Neutrophil (primary cell): Measurements from ENCODE around the gene BTNL9.

Experiments
- H3K27ac ChIP-seq: fragments of 200-600 bp; sonication (generic); 2 replicates; pipeline ENCODE4 v1.5.1; 2016; ENCODE audit warnings: mild to moderate bottlenecking, moderate library complexity
- H3K27me3 ChIP-seq: fragments of 200-600 bp; sonication (generic); 2 replicates; pipeline ENCODE4 v1.6.0; 2016; ENCODE audit warnings: mild to moderate bottlenecking
- H3K36me3 ChIP-seq: fragments of 200-600 bp; sonication (generic); 2 replicates; pipeline ENCODE4 v1.5.1; 2017
- H3K4me1 ChIP-seq, 2 experiments: fragments of 200-600 bp in 1 of 2; sonication (generic) in 1 of 2; 1 replicate in 1 of 2; 2 replicates in 1 of 2; pipeline versions ENCODE4 v1.5.1 to v1.6.1; 2013 to 2016; ENCODE audit warnings: low read depth in 1 of 2, low read length in 1 of 2, mild to moderate bottlenecking in 1 of 2, moderate library complexity in 1 of 2; ENCODE audit not compliant: control insufficient read depth in 1 of 2, insufficient read depth in 1 of 2
- H3K4me3 ChIP-seq, 2 experiments: fragments of 200-600 bp in 1 of 2; sonication (generic) in 1 of 2; 1 replicate in 1 of 2; 2 replicates in 1 of 2; pipeline ENCODE4 v1.5.1; 2013 to 2016; ENCODE audit warnings: low read depth in 1 of 2, low read length in 1 of 2, mild to moderate bottlenecking in 1 of 2, moderate library complexity in 1 of 2
- H3K9me3 ChIP-seq: fragments of 200-600 bp; sonication (generic); 2 replicates; pipeline ENCODE4 v1.5.1; 2016
- CTCF ChIP-seq: fragments of 200-600 bp; sonication (generic); IDR thresholded peaks from 2 replicates; pipeline ENCODE4 v1.5.1; 2016; ENCODE audit warnings: antibody characterized with exemption

Gene BTNL9

GRCh38 chr5:181069767-181070491, 29.9 kb downstream of the BTNL9 start:
- Histone ChIP-seq H3K4me1 (no peaks in the 10 kb centered on the region), H3K36me3 (no peaks in the 10 kb centered on the region), H3K27ac (no peak overlapping the region), H3K9me3 (no peaks in the 10 kb centered on the region), H3K27me3 (peaks cover 89% of the 10 kb centered on the region), H3K4me3 (no peak overlapping the region)
- no peak for TF ChIP-seq CTCF

GRCh38 chr5:181070523-181070922, 30.5 kb downstream of the BTNL9 start:
- TF ChIP-seq CTCF = no peak
- no peaks in the 10 kb centered on the region for H3K36me3 ChIP-seq
- no peak overlapping the region for H3K4me3 ChIP-seq
- no peaks in the 10 kb centered on the region for H3K4me1 ChIP-seq
- H3K27me3 ChIP-seq = peaks cover 84% of the 10 kb centered on the region
- no peak overlapping the region for H3K27ac ChIP-seq
- H3K9me3 ChIP-seq = no peaks in the 10 kb centered on the region

GRCh38 chr5:181071257-181071656, 31.2 kb downstream of the BTNL9 start:
- Histone ChIP-seq H3K9me3 (no peaks in the 10 kb centered on the region), H3K27ac (no peak overlapping the region), H3K27me3 (peaks cover 81% of the 10 kb centered on the region), H3K4me3 (no peak overlapping the region), H3K4me1 (no peaks in the 10 kb centered on the region), H3K36me3 (no peaks in the 10 kb centered on the region)
- TF ChIP-seq CTCF = no peak

DNA sequence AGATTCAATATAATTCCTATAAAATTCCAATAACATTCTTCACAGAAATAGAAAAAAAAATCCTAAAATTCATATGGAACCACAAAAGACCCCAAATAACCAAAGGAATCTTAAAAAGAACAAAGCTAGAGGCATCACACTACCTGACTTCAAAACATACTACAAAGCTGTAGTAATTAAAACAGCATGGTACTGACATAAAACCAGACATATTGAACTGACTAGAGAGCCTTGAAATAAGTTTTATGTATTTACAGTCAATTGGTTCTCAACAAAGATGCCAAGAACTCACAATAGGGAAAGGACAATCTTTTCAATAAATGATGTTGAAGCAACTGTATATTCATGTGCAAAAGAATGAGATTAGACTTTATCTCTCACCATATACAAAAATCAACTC, 36.9 kb downstream of the BTNL9 start:
- H3K36me3 ChIP-seq = no peaks in the 10 kb centered on the region
- H3K27me3 ChIP-seq = peaks cover 75% of the 10 kb centered on the region
- no peak overlapping the region for H3K4me3 ChIP-seq
- no peak for TF ChIP-seq CTCF
- no peak overlapping the region for H3K27ac ChIP-seq
- H3K4me1 ChIP-seq = no peaks in the 10 kb centered on the region
- no peaks in the 10 kb centered on the region for H3K9me3 ChIP-seq

DNA sequence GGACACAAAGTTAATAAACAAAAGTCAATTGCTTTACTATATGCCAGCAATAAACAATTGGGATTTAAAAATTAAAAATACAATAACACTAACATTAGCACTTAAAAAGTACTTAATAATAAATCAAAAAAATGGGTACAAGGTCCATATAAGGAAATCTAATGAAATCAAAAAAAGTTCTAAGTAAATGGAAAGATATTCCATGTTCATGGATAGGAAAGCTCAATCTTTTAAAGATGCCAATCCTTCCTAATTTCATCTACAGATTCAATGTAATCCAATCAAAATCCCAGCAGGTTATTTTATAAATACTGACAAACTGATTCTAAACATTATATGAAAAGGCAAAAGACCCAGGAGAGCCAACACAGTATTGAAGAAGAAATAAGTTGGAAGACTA, 41.9 kb downstream of the BTNL9 start:
- Histone ChIP-seq H3K4me1 (no peaks in the 10 kb centered on the region), H3K27me3 (peaks cover 94% of the 10 kb centered on the region), H3K36me3 (no peaks in the 10 kb centered on the region), H3K4me3 (no peak overlapping the region), H3K27ac (no peak overlapping the region), H3K9me3 (no peaks in the 10 kb centered on the region)
- no peak for TF ChIP-seq CTCF
